Right renal pelvis (tissue), 4 donors: ENCODE results near the gene OR51A4. TPM values are rescaled to one million over a fixed set of nuclear protein-coding genes. Genes with fewer than 3 reads are reported as not detected.

ENCODE experiments used
- polyA plus RNA-seq, 4 donors: library from polyadenylated mRNA; unstranded; fragments of 120-200 nt; gene quantifications; one replicate each; pipeline ENCODE4 v1.2.1, GENCODE V29; 2013; ENCODE audit not compliant: insufficient read length in 4 of 4

The OR51A4 gene
- polyA plus RNA-seq, 4 donors: not detected

Other genes starting within 250 kb of the OR51A4 start
- gene OR51E2, start 249.8 kb downstream of the OR51A4 start, polyA plus RNA-seq: under 1 TPM; 0.64 to 1.00 (median 0.72) TPM
- gene MMP26, start 242.8 kb downstream of the OR51A4 start, polyA plus RNA-seq: under 1 TPM; 0.19 to 0.74 (median 0.25) TPM
- not detected for gene OR51F1, start 177.7 kb downstream of the OR51A4 start, polyA plus RNA-seq
- gene OR52R1, start 143.2 kb downstream of the OR51A4 start, polyA plus RNA-seq: not detected
- gene OR51F2, start 126.3 kb downstream of the OR51A4 start, polyA plus RNA-seq: not detected
- not detected for gene OR51S1, start 98.4 kb downstream of the OR51A4 start, polyA plus RNA-seq
- not detected for gene OR51T1, start 65.7 kb downstream of the OR51A4 start, polyA plus RNA-seq
- gene OR51A7, start 43.8 kb downstream of the OR51A4 start, polyA plus RNA-seq: not detected
- gene OR51G2, start 28.3 kb downstream of the OR51A4 start, polyA plus RNA-seq: not detected
- not detected for gene OR51G1, start 23.3 kb downstream of the OR51A4 start, polyA plus RNA-seq
- not detected for gene OR51A2, start 8.1 kb upstream of the OR51A4 start, polyA plus RNA-seq
- gene OR51L1, start 47.2 kb upstream of the OR51A4 start, polyA plus RNA-seq: under 1 TPM in 1 of 4 donors, not detected in 3; 0.03 TPM
- not detected for gene OR52J3, start 98.9 kb upstream of the OR51A4 start, polyA plus RNA-seq
- gene OR52E2, start 112.0 kb upstream of the OR51A4 start, polyA plus RNA-seq: not detected
- not detected for gene OR52E1, start 122.0 kb upstream of the OR51A4 start, polyA plus RNA-seq
- not detected for gene OR52A5, start 190.8 kb upstream of the OR51A4 start, polyA plus RNA-seq
- under 1 TPM in 2 of 4 donors, not detected in 2; 0.03 TPM for gene OR52A1, start 207.2 kb upstream of the OR51A4 start, polyA plus RNA-seq